Mesenchymal stem cell (in vitro differentiated cells and primary cell): ENCODE measurements around the gene MRC2.
A peak's percentile ranks its signal among the peaks of the same experiment; 100 is the strongest.

Experiments
- DNase-seq: peaks from one replicate; pipeline ENCODE4 v3.0.0-alpha.2; 2013
- H2AFZ ChIP-seq: one replicate; pipeline ENCODE4 v1.6.1; 2013; ENCODE audit warnings: low read depth, mild to moderate bottlenecking, control low read depth, inconsistent platforms, low read length, moderate library complexity
- H2AK5ac ChIP-seq: 2 replicates; pipeline ENCODE4 v1.6.1; 2013; ENCODE audit warnings: low read length, moderate library complexity, mild to moderate bottlenecking, inconsistent platforms; ENCODE audit not compliant: severe bottlenecking
- H2BK120ac ChIP-seq: one replicate; pipeline ENCODE4 v1.6.1; 2013; ENCODE audit warnings: low read depth, mild to moderate bottlenecking, inconsistent platforms, low read length, moderate library complexity
- H2BK12ac ChIP-seq, 2 experiments: one replicate each; pipeline ENCODE4 v1.6.1; 2013; ENCODE audit warnings: inconsistent platforms in 2 of 2, low read length in 2 of 2, mild to moderate bottlenecking in 2 of 2, moderate library complexity in 2 of 2, control low read depth in 1 of 2
- H2BK15ac ChIP-seq: one replicate; pipeline ENCODE4 v1.6.1; 2013; ENCODE audit warnings: mild to moderate bottlenecking, low read depth, inconsistent platforms; ENCODE audit not compliant: poor library complexity, severe bottlenecking
- H2BK5ac ChIP-seq: 2 replicates; pipeline ENCODE4 v1.6.1; 2013; ENCODE audit warnings: low read depth, mild to moderate bottlenecking, low read length, control low read depth, inconsistent platforms; ENCODE audit not compliant: poor library complexity, severe bottlenecking
- H3K14ac ChIP-seq, 2 experiments: one replicate each; pipeline ENCODE4 v1.6.1; 2013; ENCODE audit warnings: inconsistent platforms in 2 of 2, low read length in 2 of 2, control low read depth in 1 of 2, mild to moderate bottlenecking in 1 of 2, moderate library complexity in 1 of 2
- H3K18ac ChIP-seq, 2 experiments: one replicate each; pipeline ENCODE4 v1.6.1; 2013; ENCODE audit warnings: inconsistent platforms in 2 of 2, low read length in 2 of 2, control low read depth in 1 of 2, low read depth in 1 of 2, mild to moderate bottlenecking in 1 of 2
- H3K23ac ChIP-seq, 2 experiments: one replicate each; pipeline ENCODE4 v1.6.1; 2013; ENCODE audit warnings: inconsistent platforms in 2 of 2, low read length in 2 of 2, mild to moderate bottlenecking in 2 of 2, moderate library complexity in 2 of 2, control low read depth in 1 of 2
- H3K27ac ChIP-seq: 2 replicates; pipeline ENCODE4 v1.5.1; 2013; ENCODE audit warnings: mild to moderate bottlenecking, moderate library complexity, low read length, control low read depth, inconsistent platforms; ENCODE audit not compliant: poor library complexity, severe bottlenecking
- H3K27me3 ChIP-seq, 2 experiments: 2 replicates each; pipeline versions ENCODE4 v1.6.1 to v1.7.0; 2013; ENCODE audit warnings: low read length in 2 of 2, mild to moderate bottlenecking in 2 of 2, moderate library complexity in 2 of 2, control low read depth in 1 of 2, inconsistent platforms in 1 of 2; ENCODE audit not compliant: control insufficient read depth in 1 of 2, insufficient read depth in 1 of 2
- H3K36me3 ChIP-seq, 2 experiments: 2 replicates each; pipeline versions ENCODE4 v1.6.1 to v1.7.0; 2013; ENCODE audit warnings: low read length in 2 of 2, control low read depth in 1 of 2, inconsistent platforms in 1 of 2, low read depth in 1 of 2, mild to moderate bottlenecking in 1 of 2; ENCODE audit not compliant: insufficient read depth in 2 of 2, control insufficient read depth in 1 of 2
- H3K4ac ChIP-seq, 2 experiments: one replicate each; pipeline ENCODE4 v1.6.1; 2013; ENCODE audit warnings: inconsistent platforms in 2 of 2, low read length in 2 of 2, mild to moderate bottlenecking in 2 of 2, moderate library complexity in 2 of 2, control low read depth in 1 of 2, low read depth in 1 of 2
- H3K4me1 ChIP-seq: 2 replicates; pipeline ENCODE4 v1.6.1; 2013; ENCODE audit warnings: low read depth, low read length, control low read depth; ENCODE audit not compliant: control insufficient read depth, insufficient read depth
- H3K4me2 ChIP-seq: 2 replicates; pipeline ENCODE4 v1.6.1; 2013; ENCODE audit warnings: low read length, mild to moderate bottlenecking, inconsistent platforms; ENCODE audit not compliant: poor library complexity, severe bottlenecking
- H3K4me3 ChIP-seq, 2 experiments: 2 replicates each; pipeline versions ENCODE4 v1.5.1 to v1.7.0; 2013; ENCODE audit warnings: low read length in 2 of 2, mild to moderate bottlenecking in 2 of 2, control low read depth in 1 of 2, low read depth in 1 of 2; ENCODE audit not compliant: insufficient read depth in 1 of 2
- H3K79me1 ChIP-seq: replicated peaks from 2 replicates; pipeline ENCODE4 v1.6.1; 2013; ENCODE audit warnings: mild to moderate bottlenecking, control low read depth, low read length, inconsistent platforms; ENCODE audit not compliant: poor library complexity, severe bottlenecking
- H3K9ac ChIP-seq: 2 replicates; pipeline ENCODE4 v1.7.0; 2013; ENCODE audit warnings: mild to moderate bottlenecking, low read length, moderate library complexity
- H3K9me3 ChIP-seq: 2 replicates; pipeline ENCODE4 v1.7.0; 2013; ENCODE audit warnings: mild to moderate bottlenecking, low read length; ENCODE audit not compliant: control insufficient read depth
- H4K8ac ChIP-seq: one replicate; pipeline ENCODE4 v1.6.1; 2013; ENCODE audit warnings: inconsistent platforms, mild to moderate bottlenecking, low read length, moderate library complexity
- H4K91ac ChIP-seq: one replicate; pipeline ENCODE4 v1.6.1; 2013; ENCODE audit warnings: mild to moderate bottlenecking, low read length, inconsistent platforms
- WGBS: methylation state at CpG from one replicate; pipeline ENCODE4 v1.1.7; 2013; ENCODE audit warnings: mixed read lengths; 5-methylcytosine and 5-hydroxymethylcytosine counted together

The MRC2 gene

DNA sequence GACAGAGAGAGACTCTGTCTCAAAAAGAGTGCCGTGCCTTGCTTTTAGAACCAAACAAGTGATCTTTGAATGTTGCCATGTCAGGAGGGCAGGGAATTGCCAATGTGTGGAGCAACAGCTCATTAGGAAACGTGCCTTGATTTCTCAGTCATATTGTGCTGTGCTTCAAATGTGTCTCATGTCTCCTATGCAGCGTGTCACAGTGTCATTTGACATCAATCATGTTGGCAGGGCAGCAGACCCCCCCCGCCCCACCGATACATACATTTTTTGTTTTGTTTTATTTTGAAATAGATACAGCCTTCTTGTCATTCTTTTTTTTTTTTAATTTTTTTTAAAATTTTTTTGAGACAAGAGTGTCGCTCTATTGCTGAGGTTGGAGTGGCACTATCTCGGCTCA, 22.1 kb downstream of the MRC2 start:
- Histone ChIP-seq H3K27ac (no peak overlapping the region), H2AK5ac (no peak overlapping the region), H3K9me3 (no peaks in the 10 kb centered on the region), H3K36me3 (peaks cover 16 to 20% of the 10 kb centered on the region in 2 experiments), H3K4me1 (peaks cover 33% of the 10 kb centered on the region), H3K79me1 (peaks cover 22% of the 10 kb centered on the region), H2BK120ac (no peak overlapping the region), H3K4ac (no peak overlapping the region), H2BK12ac (no peak overlapping the region), H3K9ac (no peak overlapping the region), H2BK15ac (no peak overlapping the region), H4K91ac (no peak overlapping the region), H3K14ac (no peak overlapping the region), H3K4me3 (no peak overlapping the region), H3K18ac (no peak overlapping the region), H2AFZ (no peak overlapping the region), H3K4me2 (no peak overlapping the region), H3K23ac (no peak overlapping the region), H4K8ac (no peak overlapping the region), H3K27me3 (no peaks in the 10 kb centered on the region), H2BK5ac (no peak overlapping the region)
- no peak for DNase-seq
- WGBS, result 95% methylated on average over 5 of the region's 7 CpGs

DNA sequence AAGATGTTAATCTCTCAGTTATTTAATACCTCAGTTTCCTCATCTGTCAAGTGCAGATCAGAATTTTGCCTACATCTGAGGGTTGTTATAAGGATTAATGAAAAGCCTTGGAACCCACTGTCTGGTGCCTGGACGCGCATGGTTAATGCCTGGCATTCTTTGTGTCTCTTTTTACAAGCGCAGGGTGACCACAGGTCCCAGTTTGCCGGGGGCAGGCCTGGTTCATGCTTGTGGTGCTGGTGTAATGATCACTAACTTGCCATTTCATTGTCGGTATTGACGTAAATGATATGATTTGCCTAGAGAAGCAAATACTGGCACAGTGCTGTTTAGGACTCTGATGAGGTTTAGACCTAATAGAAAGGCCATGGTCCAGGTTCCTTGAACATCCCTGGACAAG, 23.1 kb downstream of the MRC2 start:
- Histone ChIP-seq H2AK5ac (no peak overlapping the region), H3K27ac (no peak overlapping the region), H3K36me3 (peaks cover 11 to 22% of the 10 kb centered on the region in 2 experiments), H2BK12ac (no peak overlapping the region), H3K14ac (no peak overlapping the region), H3K27me3 (no peaks in the 10 kb centered on the region), H3K4ac (peak overlapping the region in 1 of 2 experiments; percentile 50), H3K23ac (no peak overlapping the region), H3K4me3 (no peak overlapping the region), H2BK15ac (no peak overlapping the region), H3K4me1 (peaks cover 33% of the 10 kb centered on the region), H3K79me1 (peaks cover 19% of the 10 kb centered on the region), H3K18ac (peak overlapping the region in 1 of 2 experiments; percentile 61), H2BK120ac (no peak overlapping the region), H3K4me2 (no peak overlapping the region), H3K9me3 (no peaks in the 10 kb centered on the region), H2BK5ac (no peak overlapping the region), H3K9ac (no peak overlapping the region), H4K91ac (no peak overlapping the region), H2AFZ (no peak overlapping the region), H4K8ac (no peak overlapping the region)
- DNase-seq, result no peak
- WGBS, result 97% methylated on average over 6 of the region's 6 CpGs

GRCh38 chr17:62652251-62653001, 25.0 kb downstream of the MRC2 start:
- H2BK120ac ChIP-seq, result peak overlapping the region; percentile 95
- H3K36me3 ChIP-seq, result peaks cover 4 to 26% of the 10 kb centered on the region in 2 experiments
- peak overlapping the region; percentile 78 for H3K9ac ChIP-seq
- H3K79me1 ChIP-seq, result peaks cover 24% of the 10 kb centered on the region
- H3K14ac ChIP-seq, result no peak overlapping the region
- H3K9me3 ChIP-seq, result no peaks in the 10 kb centered on the region
- WGBS, result 3% methylated on average over 55 of the region's 57 CpGs
- H3K18ac ChIP-seq, result peak overlapping the region; percentile 90 to 91
- H4K91ac ChIP-seq, result peak overlapping the region; percentile 90
- H2AFZ ChIP-seq, result no peak overlapping the region
- H3K4me1 ChIP-seq, result peaks cover 35% of the 10 kb centered on the region
- H2BK15ac ChIP-seq, result peak overlapping the region; percentile 93
- peak overlapping the region in 1 of 2 experiments; percentile 87 for H2BK12ac ChIP-seq
- H3K23ac ChIP-seq, result peak overlapping the region in 1 of 2 experiments; percentile 32
- peak overlapping the region; percentile 92 for H3K4me2 ChIP-seq
- H2AK5ac ChIP-seq, result no peak overlapping the region
- peak overlapping the region; percentile 86 for H4K8ac ChIP-seq
- no peaks in the 10 kb centered on the region for H3K27me3 ChIP-seq
- peak overlapping the region; percentile 33 for H3K27ac ChIP-seq
- DNase-seq, result peak; percentile 89
- peak overlapping the region; percentile 53 for H2BK5ac ChIP-seq
- H3K4me3 ChIP-seq, result peak overlapping the region; percentile 56 to 65
- H3K4ac ChIP-seq, result peak overlapping the region; percentile 85 to 93

DNA sequence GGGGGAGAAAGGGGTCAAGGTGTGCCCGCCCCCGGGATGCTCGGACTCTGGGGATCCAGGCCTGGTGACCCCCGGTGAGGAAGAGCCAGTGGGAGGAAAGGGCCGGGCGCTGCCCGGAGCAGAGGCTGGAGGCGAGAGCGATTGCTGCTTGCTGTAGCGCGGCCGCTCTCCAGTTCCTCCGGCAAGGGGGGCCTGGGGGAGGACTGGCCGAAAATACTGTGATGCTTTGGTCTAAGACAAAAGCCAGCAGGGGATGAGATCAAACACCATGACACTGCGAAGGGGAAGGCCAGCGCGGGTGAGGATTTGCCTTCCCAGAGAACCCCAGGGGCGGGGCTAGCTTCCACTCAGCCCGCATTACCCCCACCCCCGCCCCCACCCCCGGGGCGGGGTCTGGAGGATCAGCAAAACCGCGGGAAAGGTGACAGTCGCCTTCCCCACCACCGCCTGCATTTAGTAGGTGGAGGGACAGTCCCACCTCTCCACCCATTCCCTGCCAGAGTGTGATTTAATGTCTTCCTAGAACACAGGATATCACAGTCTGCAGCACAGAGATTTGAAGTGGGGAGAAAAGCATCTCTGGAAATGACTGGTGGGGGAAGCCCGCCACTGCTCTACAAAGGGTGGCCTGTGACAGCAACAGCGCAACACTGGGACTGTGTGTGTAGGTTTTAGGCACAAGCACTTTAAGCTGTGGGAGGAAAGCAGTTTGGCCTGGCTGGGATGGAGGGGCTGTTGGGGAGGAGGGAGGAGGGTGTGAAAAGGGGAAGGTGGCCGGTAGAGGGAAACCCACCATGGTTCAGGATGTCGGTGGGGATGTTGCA, 25.7 kb downstream of the MRC2 start:
- Histone ChIP-seq H3K18ac (peak overlapping the region; percentile 90 to 91), H4K8ac (peak overlapping the region; percentile 86), H3K79me1 (peaks cover 30% of the 10 kb centered on the region), H2BK120ac (peak overlapping the region; percentile 95), H2BK5ac (peak overlapping the region; percentile 53), H3K4ac (peak overlapping the region; percentile 85 to 93), H3K36me3 (peaks cover 5 to 28% of the 10 kb centered on the region in 2 experiments), H3K4me3 (peak overlapping the region; percentile 56 to 65), H2BK15ac (peak overlapping the region; percentile 93), H2AFZ (no peak overlapping the region), H3K14ac (peak overlapping the region in 1 of 2 experiments; percentile 58), H3K9ac (peak overlapping the region; percentile 78), H3K27me3 (no peaks in the 10 kb centered on the region), H3K23ac (no peak overlapping the region), H3K27ac (peak overlapping the region; percentile 33), H2BK12ac (peak overlapping the region; percentile 34 to 59), H3K4me2 (peak overlapping the region; percentile 92), H2AK5ac (no peak overlapping the region), H4K91ac (peak overlapping the region; percentile 90), H3K9me3 (no peaks in the 10 kb centered on the region), H3K4me1 (peaks cover 34% of the 10 kb centered on the region)
- DNase-seq, result peak; percentile 80
- 8% methylated on average over 15 of the region's 30 CpGs for WGBS
